ENCODE results near the gene EHF. TPM values are rescaled to one million over a fixed set of nuclear protein-coding genes. Genes with fewer than 3 reads are reported as not detected.

Gene EHF
- polyA plus RNA-seq, 1 donor from 2014 or later = 0.17 TPM

- no peaks in the 10 kb centered on the region for H3F3A ChIP-seq (ENCODE audit: insufficient read depth, low read length, poor library complexity, severe bottlenecking)
- no peaks in the 10 kb centered on the region for H3K36me3 ChIP-seq (ENCODE audit: insufficient read depth, low read length)
- H3K27ac ChIP-seq (ENCODE audit: low read length) = no peak overlapping the region
- H3K27me3 ChIP-seq (ENCODE audit: insufficient read depth, low read depth, low read length) = no peaks in the 10 kb centered on the region
- H2AFZ ChIP-seq (ENCODE audit: low read depth, low read length) = no peak overlapping the region
- no peak overlapping the region for H3K4me2 ChIP-seq (ENCODE audit: low read length)
- H4K20me1 ChIP-seq (ENCODE audit: insufficient read depth) = no peaks in the 10 kb centered on the region
- H3K79me2 ChIP-seq (replicated peaks; ENCODE audit: insufficient read depth, low read length) = no peaks in the 10 kb centered on the region
- TF ChIP-seq, protein P1, sequence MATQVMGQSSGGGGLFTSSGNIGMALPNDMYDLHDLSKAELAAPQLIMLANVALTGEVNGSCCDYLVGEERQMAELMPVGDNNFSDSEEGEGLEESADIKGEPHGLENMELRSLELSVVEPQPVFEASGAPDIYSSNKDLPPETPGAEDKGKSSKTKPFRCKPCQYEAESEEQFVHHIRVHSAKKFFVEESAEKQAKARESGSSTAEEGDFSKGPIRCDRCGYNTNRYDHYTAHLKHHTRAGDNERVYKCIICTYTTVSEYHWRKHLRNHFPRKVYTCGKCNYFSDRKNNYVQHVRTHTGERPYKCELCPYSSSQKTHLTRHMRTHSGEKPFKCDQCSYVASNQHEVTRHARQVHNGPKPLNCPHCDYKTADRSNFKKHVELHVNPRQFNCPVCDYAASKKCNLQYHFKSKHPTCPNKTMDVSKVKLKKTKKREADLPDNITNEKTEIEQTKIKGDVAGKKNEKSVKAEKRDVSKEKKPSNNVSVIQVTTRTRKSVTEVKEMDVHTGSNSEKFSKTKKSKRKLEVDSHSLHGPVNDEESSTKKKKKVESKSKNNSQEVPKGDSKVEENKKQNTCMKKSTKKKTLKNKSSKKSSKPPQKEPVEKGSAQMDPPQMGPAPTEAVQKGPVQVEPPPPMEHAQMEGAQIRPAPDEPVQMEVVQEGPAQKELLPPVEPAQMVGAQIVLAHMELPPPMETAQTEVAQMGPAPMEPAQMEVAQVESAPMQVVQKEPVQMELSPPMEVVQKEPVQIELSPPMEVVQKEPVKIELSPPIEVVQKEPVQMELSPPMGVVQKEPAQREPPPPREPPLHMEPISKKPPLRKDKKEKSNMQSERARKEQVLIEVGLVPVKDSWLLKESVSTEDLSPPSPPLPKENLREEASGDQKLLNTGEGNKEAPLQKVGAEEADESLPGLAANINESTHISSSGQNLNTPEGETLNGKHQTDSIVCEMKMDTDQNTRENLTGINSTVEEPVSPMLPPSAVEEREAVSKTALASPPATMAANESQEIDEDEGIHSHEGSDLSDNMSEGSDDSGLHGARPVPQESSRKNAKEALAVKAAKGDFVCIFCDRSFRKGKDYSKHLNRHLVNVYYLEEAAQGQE (IDR thresholded peaks at IDR 0.05; ENCODE audit: borderline replicate concordance) = no peak
- TF ChIP-seq MXI1 (conservative IDR thresholded peaks at IDR 0.05; ENCODE audit: poor library complexity, severe bottlenecking) = no peak
- no peak for TF ChIP-seq SMC3 (conservative IDR thresholded peaks at IDR 0.05; ENCODE audit: poor library complexity)
- TF ChIP-seq TAF1 (IDR thresholded peaks at IDR 0.05; ENCODE audit: low read depth) = no peak
- no peak for TF ChIP-seq EZH2 (IDR thresholded peaks at IDR 0.05; ENCODE audit: borderline replicate concordance, insufficient read depth, low read length, poor library complexity, severe bottlenecking)
- TF ChIP-seq, protein P2, sequence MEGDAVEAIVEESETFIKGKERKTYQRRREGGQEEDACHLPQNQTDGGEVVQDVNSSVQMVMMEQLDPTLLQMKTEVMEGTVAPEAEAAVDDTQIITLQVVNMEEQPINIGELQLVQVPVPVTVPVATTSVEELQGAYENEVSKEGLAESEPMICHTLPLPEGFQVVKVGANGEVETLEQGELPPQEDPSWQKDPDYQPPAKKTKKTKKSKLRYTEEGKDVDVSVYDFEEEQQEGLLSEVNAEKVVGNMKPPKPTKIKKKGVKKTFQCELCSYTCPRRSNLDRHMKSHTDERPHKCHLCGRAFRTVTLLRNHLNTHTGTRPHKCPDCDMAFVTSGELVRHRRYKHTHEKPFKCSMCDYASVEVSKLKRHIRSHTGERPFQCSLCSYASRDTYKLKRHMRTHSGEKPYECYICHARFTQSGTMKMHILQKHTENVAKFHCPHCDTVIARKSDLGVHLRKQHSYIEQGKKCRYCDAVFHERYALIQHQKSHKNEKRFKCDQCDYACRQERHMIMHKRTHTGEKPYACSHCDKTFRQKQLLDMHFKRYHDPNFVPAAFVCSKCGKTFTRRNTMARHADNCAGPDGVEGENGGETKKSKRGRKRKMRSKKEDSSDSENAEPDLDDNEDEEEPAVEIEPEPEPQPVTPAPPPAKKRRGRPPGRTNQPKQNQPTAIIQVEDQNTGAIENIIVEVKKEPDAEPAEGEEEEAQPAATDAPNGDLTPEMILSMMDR (IDR thresholded peaks at IDR 0.05; ENCODE audit: poor library complexity, severe bottlenecking) = no peak
- TF ChIP-seq RAD21 (conservative IDR thresholded peaks at IDR 0.05) = no peak
- TF ChIP-seq POLR2AphosphoS5 (IDR thresholded peaks at IDR 0.05) = no peak
- no peak for TF ChIP-seq EP300 (conservative IDR thresholded peaks at IDR 0.05; ENCODE audit: poor library complexity, severe bottlenecking)
- H3K4me3 ChIP-seq (ENCODE audit: low read length) = no peak overlapping the region
- H3K9ac ChIP-seq (ENCODE audit: low read length) = no peak overlapping the region
- H3K9me3 ChIP-seq (ENCODE audit: low read length) = no peaks in the 10 kb centered on the region
- H3K9me2 ChIP-seq (ENCODE audit: insufficient read depth, low read length) = no peaks in the 10 kb centered on the region
Measured at GRCh38 chr11:34630544-34630943, 9.7 kb downstream of the EHF start.

- no peak overlapping the region for H3K4me3 ChIP-seq (ENCODE audit: low read length)
- H4K20me1 ChIP-seq (ENCODE audit: insufficient read depth) = no peaks in the 10 kb centered on the region
- no peak overlapping the region for H3K9ac ChIP-seq (ENCODE audit: low read length)
- H3K9me2 ChIP-seq (ENCODE audit: insufficient read depth, low read length) = no peaks in the 10 kb centered on the region
- no peak overlapping the region for H2AFZ ChIP-seq (ENCODE audit: low read depth, low read length)
- no peaks in the 10 kb centered on the region for H3K79me2 ChIP-seq (replicated peaks; ENCODE audit: insufficient read depth, low read length)
- H3K4me2 ChIP-seq (ENCODE audit: low read length) = no peak overlapping the region
- H3K36me3 ChIP-seq (ENCODE audit: insufficient read depth, low read length) = no peaks in the 10 kb centered on the region
- H3F3A ChIP-seq (ENCODE audit: insufficient read depth, low read length, poor library complexity, severe bottlenecking) = no peaks in the 10 kb centered on the region
- no peak overlapping the region for H3K27ac ChIP-seq (ENCODE audit: low read length)
- no peaks in the 10 kb centered on the region for H3K9me3 ChIP-seq (ENCODE audit: low read length)
- H3K27me3 ChIP-seq (ENCODE audit: insufficient read depth, low read depth, low read length) = no peaks in the 10 kb centered on the region
- no peak for TF ChIP-seq MXI1 (conservative IDR thresholded peaks at IDR 0.05; ENCODE audit: poor library complexity, severe bottlenecking)
- no peak for TF ChIP-seq TAF1 (IDR thresholded peaks at IDR 0.05; ENCODE audit: low read depth)
- TF ChIP-seq POLR2AphosphoS5 (IDR thresholded peaks at IDR 0.05) = no peak
- TF ChIP-seq, protein P1 (IDR thresholded peaks at IDR 0.05; ENCODE audit: borderline replicate concordance) = no peak
- no peak for TF ChIP-seq SMC3 (conservative IDR thresholded peaks at IDR 0.05; ENCODE audit: poor library complexity)
- TF ChIP-seq, protein P2 (IDR thresholded peaks at IDR 0.05; ENCODE audit: poor library complexity, severe bottlenecking) = no peak
- TF ChIP-seq EZH2 (IDR thresholded peaks at IDR 0.05; ENCODE audit: borderline replicate concordance, insufficient read depth, low read length, poor library complexity, severe bottlenecking) = no peak
- TF ChIP-seq EP300 (conservative IDR thresholded peaks at IDR 0.05; ENCODE audit: poor library complexity, severe bottlenecking) = no peak
- TF ChIP-seq RAD21 (conservative IDR thresholded peaks at IDR 0.05) = no peak
Measured at GRCh38 chr11:34631297-34631696, 10.4 kb downstream of the EHF start.
